GF-D8 (cell line): ENCODE measurements around the gene PRXL2B.
"Not testable (repeated sequence)": the region's sequence is repeated elsewhere in the genome, so short reads cannot be mapped to it uniquely, and the experiment has no call there.

Experiments used
- DNase-seq: peaks from one replicate; lab custom pipeline; 2025; lab: John Stamatoyannopoulos, UW

The PRXL2B gene

GRCh38 chr1:2550309-2550861, 36.2 kb upstream of the PRXL2B start:
- not testable (repeated sequence) for DNase-seq

- not testable (repeated sequence) for DNase-seq
These were observed 35.0 kb upstream of the PRXL2B start for GRCh38 chr1:2551544-2551943.

- DNase-seq = no peak
These were observed 34.4 kb upstream of the PRXL2B start for GRCh38 chr1:2552189-2552588.

- not testable (repeated sequence) for DNase-seq
These were observed 33.5 kb upstream of the PRXL2B start for GRCh38 chr1:2553076-2553475.

GRCh38 chr1:2553871-2554620, 32.5 kb upstream of the PRXL2B start:
- DNase-seq = no peak

GRCh38 chr1:2554621-2555387, 31.8 kb upstream of the PRXL2B start:
- DNase-seq = peak; percentile 33

- peak; percentile 86 for DNase-seq
These were observed 30.8 kb upstream of the PRXL2B start for GRCh38 chr1:2555634-2556276.

- no peak for DNase-seq
These were observed 30.3 kb upstream of the PRXL2B start, which contains the start of gene TNFRSF14 for GRCh38 chr1:2556277-2556677. Gene TNFRSF14 (plus strand): TSS chr1:2556371. CDS start chr1:2556665, 294 bp downstream.

- no peak for DNase-seq
These were observed 29.7 kb upstream of the PRXL2B start for GRCh38 chr1:2556678-2557481.

GRCh38 chr1:2557482-2558400, 28.8 kb upstream of the PRXL2B start:
- DNase-seq = no peak

- DNase-seq = no peak
These were observed 28.2 kb upstream of the PRXL2B start for GRCh38 chr1:2558420-2558819.

- no peak for DNase-seq
These were observed 27.7 kb upstream of the PRXL2B start for GRCh38 chr1:2558861-2559260.

GRCh38 chr1:2559509-2560298, 26.9 kb upstream of the PRXL2B start:
- DNase-seq = no peak

- DNase-seq = no peak
These were observed 26.1 kb upstream of the PRXL2B start for GRCh38 chr1:2560299-2561073.

- DNase-seq = no peak
These were observed 25.1 kb upstream of the PRXL2B start for GRCh38 chr1:2561446-2561845.

- DNase-seq = no peak
These were observed 24.4 kb upstream of the PRXL2B start for GRCh38 chr1:2561898-2562895.

GRCh38 chr1:2563205-2563604, 23.4 kb upstream of the PRXL2B start:
- no peak for DNase-seq
